NCI-H226 (cell line): ENCODE data around the gene CFDP1.

Source experiments
- DNase-seq: peaks from one replicate; pipeline ENCODE4 v3.0.0-alpha.2; 2015

Gene CFDP1

GRCh38 chr16:75315539-75316306, 117.6 kb downstream of the CFDP1 start:
- no peak for DNase-seq

GRCh38 chr16:75312875-75313274, 120.4 kb downstream of the CFDP1 start:
- no peak for DNase-seq

GRCh38 chr16:75311383-75311938, 121.8 kb downstream of the CFDP1 start:
- no peak for DNase-seq

GRCh38 chr16:75310541-75310940, 122.8 kb downstream of the CFDP1 start:
- no peak for DNase-seq

- DNase-seq = no peak
Observed at GRCh38 chr16:75309899-75310430, 123.3 kb downstream of the CFDP1 start.

GRCh38 chr16:75309156-75309555, 124.1 kb downstream of the CFDP1 start:
- no peak for DNase-seq

GRCh38 chr16:75308011-75308410, 125.3 kb downstream of the CFDP1 start:
- DNase-seq = no peak

GRCh38 chr16:75307506-75307905, 125.8 kb downstream of the CFDP1 start:
- DNase-seq = no peak

GRCh38 chr16:75306099-75306762, 127.1 kb downstream of the CFDP1 start:
- DNase-seq = no peak

- DNase-seq = peak; percentile 99
Observed at GRCh38 chr16:75305364-75306098, 127.8 kb downstream of the CFDP1 start.

GRCh38 chr16:75304521-75305363, 128.6 kb downstream of the CFDP1 start:
- peak; percentile 84 for DNase-seq

GRCh38 chr16:75301804-75302203, 131.5 kb downstream of the CFDP1 start:
- DNase-seq = no peak

GRCh38 chr16:75298267-75298666, 135.0 kb downstream of the CFDP1 start:
- DNase-seq = no peak

GRCh38 chr16:75296606-75297005, 136.7 kb downstream of the CFDP1 start:
- DNase-seq = no peak

- DNase-seq = no peak
Observed at GRCh38 chr16:75294773-75295459, 138.4 kb downstream of the CFDP1 start.

- no peak for DNase-seq
Observed at GRCh38 chr16:75293772-75294171, 139.5 kb downstream of the CFDP1 start.

- no peak for DNase-seq
Observed at GRCh38 chr16:75293173-75293572, 140.1 kb downstream of the CFDP1 start.

- DNase-seq = no peak
Observed at GRCh38 chr16:75292691-75293090, 140.6 kb downstream of the CFDP1 start.

GRCh38 chr16:75289189-75289588, 144.1 kb downstream of the CFDP1 start:
- DNase-seq = no peak

GRCh38 chr16:75288596-75289120, 144.6 kb downstream of the CFDP1 start:
- no peak for DNase-seq

GRCh38 chr16:75288181-75288580, 145.1 kb downstream of the CFDP1 start:
- no peak for DNase-seq
